SKM-1 treated with dmso at 0.1 percent for 144 hours (cell line): Measurements from ENCODE around the gene HNRNPL.

Experiments used
- DNase-seq: peaks from one replicate; lab custom pipeline; 2025; ENCODE audit not compliant: unreplicated experiment; lab: John Stamatoyannopoulos, UW

The HNRNPL gene

DNA sequence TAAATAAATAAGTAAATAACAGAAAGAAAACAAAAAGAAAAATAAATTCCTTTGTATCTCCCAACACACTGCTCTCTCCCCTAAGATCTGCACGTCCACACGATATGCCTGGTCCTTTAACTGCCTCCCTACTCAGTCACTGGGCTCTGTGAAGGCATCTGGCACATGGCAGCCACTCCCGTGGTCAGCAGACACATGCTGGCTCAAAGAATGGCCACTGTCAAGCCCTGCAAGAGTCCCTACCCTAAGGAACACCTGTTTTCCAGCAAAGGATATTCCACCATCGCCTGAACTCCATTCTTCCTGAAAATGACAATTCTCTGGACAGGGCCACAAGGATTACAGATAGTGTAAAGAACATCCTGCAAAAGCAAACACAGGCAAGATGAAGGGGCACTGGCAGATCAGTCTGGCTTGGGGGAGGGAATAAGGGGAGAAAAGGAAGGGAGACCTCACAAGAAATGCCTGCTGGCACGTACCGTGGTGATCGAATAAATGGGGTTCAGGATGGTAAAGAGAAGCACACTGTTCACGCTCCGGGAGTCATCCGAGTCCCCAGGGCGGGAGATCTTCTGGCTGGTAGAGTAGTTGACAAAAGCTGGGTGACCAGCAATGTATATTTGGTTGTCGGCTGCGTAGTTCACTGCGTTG, 4.3 kb downstream of the HNRNPL start:
- no peak for DNase-seq

DNA sequence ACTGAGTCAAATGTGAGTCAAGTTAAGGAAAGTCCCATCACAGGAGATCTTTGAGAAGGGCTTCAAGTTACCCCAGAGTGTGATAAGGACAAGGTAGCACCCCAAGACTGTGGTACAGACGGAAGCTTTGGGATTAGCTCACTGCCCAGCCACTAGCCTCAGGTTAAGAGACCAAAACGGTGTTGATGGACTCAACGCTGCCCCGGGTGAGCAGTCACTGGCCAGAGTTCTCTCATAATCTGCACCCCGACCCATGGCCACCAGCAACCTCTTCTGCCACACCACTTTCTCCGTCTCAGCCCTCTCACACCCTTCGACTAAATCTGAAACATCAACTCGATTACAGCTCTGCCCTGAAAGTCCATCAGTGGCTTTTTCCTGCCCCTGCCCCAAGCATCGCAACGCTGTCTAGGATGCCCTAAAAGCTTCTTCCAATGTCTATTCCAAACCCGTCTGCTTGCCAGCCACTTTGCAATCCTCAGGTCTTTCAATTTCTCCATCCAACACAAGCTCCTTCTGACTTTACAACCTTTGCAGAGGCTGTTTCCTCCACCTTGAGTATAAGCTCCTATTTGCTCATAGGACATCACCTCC, 5.6 kb downstream of the HNRNPL start:
- no peak for DNase-seq

GRCh38 chr19:38843175-38843758, 6.5 kb downstream of the HNRNPL start:
- no peak for DNase-seq

DNA sequence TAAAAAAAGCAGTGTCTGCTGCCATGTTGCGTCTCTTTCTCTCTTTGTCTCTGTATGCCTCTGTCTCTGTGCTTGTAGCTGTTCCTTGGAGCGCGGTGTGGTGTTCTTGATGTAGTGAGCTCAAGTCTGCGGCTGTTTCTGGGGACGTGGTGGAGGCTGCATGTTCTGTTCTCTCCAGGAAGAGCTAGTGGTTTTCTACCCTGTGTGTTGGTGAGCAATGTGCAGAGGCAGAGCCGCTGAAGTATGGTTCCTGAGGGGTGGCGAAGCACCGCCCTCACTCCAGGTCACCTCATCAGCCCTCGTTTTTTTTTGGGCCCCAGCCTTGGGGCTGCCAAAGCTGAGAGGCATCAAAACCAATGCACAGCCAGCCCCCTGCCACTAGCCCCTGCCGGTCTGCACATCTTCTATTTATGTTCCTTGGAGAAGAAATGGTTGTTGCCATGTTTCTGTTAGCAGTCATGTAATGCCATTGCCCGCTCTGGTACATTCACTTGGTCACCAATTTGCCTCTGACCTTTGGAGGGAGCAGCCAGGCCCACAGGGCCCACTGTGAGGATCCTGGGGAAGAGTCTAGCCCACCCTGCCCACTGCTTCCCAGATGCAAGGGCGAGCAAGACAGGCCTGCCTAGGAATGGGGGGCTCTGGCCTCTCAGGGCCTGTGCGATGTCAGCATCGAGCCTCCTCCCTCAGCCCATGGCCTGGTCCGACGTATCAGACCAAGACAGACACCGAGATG, 7.2 kb downstream of the HNRNPL start:
- no peak for DNase-seq

GRCh38 chr19:38841787-38842438, 7.9 kb downstream of the HNRNPL start:
- DNase-seq: no peak

DNA sequence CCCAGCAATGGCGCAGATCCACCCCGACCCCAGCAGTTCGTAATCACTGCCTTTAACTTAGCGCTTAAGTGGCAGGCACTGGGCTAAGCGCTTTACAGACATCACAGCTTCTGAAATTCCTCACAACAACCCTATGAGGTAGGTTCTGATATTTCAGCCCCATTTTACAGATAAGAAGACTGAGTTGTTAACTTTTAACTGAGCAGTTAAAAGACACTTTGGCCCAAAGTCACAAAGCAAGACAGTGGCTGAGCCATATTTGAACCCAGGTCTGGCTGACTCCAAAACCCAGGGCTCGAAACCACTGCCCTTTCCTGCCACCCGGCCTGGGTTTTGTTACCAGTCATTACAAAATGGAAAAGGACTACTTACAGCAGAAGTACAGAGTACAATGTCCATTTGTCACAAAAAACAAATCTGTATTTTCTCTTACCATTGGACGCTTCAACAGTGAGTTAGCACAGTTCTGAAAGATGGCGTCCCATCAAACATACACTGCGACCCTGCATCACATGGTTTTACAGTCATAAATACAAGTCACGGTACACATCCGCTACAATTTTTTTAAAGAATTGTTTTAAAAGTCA, 8.5 kb downstream of the HNRNPL start:
- DNase-seq: no peak

- no peak for DNase-seq
Observed at GRCh38 chr19:38840583-38840968, 9.2 kb downstream of the HNRNPL start.

DNA sequence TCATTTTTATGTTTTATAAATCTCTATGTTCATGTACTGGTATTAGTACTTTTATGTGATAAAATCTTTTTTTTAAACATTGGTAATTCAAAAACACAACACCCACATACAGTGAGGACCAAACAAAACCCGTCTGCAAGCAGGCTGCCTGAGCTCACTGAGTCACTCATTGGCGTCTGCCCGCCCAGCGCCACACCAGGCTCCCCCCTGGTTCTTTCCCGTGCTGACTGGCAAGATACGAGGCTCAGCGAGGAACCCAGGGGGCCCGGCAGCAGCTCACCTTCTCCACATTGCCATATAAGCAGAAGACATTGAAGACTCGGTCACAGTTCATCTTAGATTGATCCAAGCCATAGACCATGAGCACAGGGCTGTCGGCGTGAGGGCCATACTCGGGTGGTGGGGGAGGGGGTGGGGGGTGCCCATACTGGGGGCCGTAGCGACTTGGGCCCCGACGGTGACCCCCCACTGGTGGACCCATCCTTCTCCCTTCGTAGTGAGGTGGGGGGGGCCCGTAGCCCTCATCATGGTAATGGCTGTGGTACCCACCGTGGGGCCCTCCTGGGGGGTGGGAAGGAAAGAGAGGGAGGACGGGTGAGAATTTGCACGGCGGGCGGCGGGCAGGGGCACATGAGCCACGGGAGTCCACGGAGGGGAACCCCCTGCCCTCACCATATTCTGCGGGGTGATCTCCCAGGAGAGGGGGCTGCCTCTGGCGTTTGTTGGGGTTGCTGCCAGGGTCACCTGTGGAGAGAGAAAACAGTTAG, 9.8 kb downstream of the HNRNPL start:
- no peak for DNase-seq

DNA sequence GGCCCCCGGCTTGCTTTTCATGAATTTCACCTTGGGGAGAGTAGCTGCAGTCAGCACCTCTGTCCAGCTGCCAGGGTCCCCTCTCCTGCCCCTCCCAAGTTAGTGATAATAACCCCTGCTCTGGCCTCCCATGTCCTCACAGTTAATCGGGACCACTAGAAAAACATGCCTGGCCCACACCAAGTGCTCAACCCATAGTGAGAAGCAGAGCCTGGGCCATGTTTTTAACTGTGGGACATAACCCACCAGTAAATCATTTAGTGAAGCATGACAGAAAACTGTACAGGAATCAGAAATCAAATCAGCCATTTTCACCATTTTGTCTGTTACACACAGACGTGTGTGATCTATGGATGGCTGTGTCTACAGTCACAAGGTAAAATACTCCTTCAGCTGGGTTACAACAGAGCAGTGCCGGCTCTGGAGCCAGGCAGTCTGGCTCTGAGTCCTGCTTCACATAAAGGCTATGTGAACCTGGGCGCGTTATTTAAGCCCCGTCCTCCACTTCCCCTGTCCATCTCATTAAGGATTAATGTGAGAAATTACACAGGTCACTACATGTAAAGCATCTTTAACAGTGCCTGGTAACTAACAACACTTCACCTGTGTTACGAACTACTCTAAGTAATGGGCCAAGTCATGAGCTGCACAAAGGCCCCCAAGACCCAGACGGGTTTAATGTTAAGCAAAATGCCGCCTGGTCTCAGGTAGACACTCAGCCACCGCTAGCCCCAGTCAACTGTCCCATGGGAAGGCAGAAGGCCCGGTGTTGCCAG, 10.6 kb downstream of the HNRNPL start:
- no peak for DNase-seq

GRCh38 chr19:38838208-38838985, 11.4 kb downstream of the HNRNPL start:
- DNase-seq: no peak

DNA sequence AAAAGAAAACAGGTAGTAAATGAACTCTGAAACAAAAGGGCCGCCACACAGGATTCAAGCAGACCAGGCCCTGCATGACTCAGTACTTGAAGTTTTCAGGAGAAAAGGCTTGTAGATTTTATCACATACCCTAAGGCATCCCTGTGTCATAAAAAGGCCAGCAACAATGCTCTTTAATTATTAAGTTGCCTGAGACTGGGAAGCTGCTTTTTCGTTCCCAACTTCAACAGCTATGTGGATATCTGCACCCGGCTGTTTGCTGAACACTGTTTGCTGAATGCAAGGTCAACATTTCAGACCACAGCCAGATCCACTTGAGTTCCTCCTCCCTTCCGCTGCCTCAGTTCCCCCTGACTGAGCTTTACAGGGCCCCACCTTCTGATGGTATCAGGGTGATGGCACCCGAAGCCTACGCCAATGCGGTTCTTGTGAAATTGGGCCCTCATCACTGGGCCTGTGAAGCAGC, 12.1 kb downstream of the HNRNPL start:
- DNase-seq: no peak

DNA sequence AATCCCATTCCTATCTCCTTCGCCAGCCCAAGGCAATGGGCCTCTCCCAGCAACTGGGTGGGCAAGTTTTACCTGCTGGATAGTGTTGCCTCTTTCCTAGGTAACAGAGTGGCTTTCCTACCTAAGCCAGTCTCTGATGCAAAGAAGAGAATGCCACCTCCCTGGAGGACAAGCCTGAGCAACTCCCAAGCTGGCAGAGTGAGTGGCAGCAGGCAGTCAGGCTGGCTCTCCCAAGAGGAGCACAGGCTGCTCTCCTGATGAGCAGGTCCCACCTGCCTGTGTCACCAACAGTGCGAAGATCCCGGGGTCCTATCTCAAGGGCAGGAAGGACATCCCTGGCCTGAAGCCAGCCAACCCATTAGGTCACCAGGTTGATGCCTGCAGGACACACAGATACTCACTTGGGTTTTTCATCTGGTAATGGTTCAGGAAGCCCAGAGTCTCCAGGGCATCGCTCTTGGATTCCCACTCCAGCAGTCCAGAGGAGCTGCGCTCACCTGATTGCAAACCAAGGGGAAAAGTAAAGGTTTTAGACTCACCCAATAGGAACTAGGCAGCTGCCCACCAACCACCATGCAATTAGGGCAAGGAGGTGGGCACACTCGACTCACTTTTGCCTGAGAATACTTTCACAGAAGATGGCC, 12.7 kb downstream of the HNRNPL start:
- no peak for DNase-seq

GRCh38 chr19:38836159-38836982, 13.4 kb downstream of the HNRNPL start:
- DNase-seq: no peak

DNA sequence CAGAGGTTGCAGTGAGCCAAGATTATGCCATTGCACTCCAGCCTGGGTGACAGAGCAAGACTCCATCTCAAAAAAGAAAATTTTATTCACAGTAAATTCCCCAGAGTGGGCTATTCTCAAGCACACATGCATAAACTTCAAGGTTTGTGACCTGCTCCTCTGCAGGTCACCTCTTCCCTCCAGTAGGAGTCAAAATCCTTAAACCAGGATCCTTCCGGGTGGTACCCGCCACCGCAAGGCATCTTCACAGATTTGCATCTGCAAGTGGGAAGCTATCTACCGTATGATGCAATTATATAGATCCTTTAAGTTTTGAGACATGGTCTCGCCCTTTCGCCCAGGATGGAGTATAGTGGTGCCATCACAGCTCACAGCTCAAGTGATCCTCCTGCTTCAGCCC, 15.2 kb downstream of the HNRNPL start:
- DNase-seq: no peak

DNA sequence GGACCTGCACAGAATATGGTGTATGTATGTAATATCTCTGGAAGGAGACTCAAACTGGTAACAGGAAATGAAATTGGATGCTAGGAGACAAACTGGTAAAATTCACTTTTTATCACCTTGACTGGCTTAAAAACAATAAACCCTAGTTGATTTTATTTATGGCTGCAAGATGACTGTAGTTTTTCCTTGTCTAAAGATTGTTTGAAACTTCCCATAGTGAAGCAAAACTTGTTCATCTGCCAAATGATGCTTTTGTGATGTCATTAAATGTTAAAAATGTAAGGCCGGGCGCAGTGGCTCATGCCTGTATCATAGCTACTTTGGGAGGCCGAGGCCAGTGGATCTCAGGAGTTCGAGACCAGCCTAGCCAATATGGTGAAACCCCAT, 15.7 kb downstream of the HNRNPL start:
- no peak for DNase-seq

- DNase-seq: no peak
Observed at GRCh38 chr19:38833092-38833425, 16.7 kb downstream of the HNRNPL start.

DNA sequence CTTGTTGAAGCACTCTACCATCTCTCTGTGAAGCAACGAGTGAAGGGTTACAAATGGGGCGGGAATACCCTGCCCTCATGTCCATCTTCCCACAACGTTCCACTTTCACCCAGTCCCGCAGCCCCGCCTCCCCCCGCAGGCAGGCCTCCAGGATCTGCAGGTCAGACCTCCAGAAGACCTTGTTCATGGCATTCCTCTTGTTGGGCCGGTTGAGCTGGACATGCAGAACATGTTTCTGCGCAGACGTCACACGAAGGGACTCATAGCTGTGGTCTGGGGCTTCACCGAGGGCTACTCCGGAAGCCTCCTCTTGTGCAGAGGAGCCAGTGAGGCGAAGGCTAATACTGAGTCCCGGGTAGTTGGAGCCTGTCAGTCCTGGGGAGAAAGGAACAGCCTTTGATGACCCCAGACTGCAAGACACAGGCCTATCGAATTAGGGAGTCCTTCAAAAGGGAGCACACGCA, 18.6 kb downstream of the HNRNPL start:
- DNase-seq: peak; percentile 59
